HPDE6-E6E7 (cell line): ENCODE data around the gene CHD8.
"Not testable (repeated sequence)": the region's sequence is repeated elsewhere in the genome, so short reads cannot be mapped to it uniquely, and the experiment has no call there.

ENCODE experiments used
- DNase-seq: peaks from one replicate; pipeline ENCODE4 v3.0.0; 2011; ENCODE audit warnings: missing footprints; ENCODE audit errors: extremely low spot score

The CHD8 gene, protein sequence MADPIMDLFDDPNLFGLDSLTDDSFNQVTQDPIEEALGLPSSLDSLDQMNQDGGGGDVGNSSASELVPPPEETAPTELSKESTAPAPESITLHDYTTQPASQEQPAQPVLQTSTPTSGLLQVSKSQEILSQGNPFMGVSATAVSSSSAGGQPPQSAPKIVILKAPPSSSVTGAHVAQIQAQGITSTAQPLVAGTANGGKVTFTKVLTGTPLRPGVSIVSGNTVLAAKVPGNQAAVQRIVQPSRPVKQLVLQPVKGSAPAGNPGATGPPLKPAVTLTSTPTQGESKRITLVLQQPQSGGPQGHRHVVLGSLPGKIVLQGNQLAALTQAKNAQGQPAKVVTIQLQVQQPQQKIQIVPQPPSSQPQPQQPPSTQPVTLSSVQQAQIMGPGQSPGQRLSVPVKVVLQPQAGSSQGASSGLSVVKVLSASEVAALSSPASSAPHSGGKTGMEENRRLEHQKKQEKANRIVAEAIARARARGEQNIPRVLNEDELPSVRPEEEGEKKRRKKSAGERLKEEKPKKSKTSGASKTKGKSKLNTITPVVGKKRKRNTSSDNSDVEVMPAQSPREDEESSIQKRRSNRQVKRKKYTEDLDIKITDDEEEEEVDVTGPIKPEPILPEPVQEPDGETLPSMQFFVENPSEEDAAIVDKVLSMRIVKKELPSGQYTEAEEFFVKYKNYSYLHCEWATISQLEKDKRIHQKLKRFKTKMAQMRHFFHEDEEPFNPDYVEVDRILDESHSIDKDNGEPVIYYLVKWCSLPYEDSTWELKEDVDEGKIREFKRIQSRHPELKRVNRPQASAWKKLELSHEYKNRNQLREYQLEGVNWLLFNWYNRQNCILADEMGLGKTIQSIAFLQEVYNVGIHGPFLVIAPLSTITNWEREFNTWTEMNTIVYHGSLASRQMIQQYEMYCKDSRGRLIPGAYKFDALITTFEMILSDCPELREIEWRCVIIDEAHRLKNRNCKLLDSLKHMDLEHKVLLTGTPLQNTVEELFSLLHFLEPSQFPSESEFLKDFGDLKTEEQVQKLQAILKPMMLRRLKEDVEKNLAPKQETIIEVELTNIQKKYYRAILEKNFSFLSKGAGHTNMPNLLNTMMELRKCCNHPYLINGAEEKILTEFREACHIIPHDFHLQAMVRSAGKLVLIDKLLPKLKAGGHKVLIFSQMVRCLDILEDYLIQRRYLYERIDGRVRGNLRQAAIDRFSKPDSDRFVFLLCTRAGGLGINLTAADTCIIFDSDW (N-terminal part only)

DNA sequence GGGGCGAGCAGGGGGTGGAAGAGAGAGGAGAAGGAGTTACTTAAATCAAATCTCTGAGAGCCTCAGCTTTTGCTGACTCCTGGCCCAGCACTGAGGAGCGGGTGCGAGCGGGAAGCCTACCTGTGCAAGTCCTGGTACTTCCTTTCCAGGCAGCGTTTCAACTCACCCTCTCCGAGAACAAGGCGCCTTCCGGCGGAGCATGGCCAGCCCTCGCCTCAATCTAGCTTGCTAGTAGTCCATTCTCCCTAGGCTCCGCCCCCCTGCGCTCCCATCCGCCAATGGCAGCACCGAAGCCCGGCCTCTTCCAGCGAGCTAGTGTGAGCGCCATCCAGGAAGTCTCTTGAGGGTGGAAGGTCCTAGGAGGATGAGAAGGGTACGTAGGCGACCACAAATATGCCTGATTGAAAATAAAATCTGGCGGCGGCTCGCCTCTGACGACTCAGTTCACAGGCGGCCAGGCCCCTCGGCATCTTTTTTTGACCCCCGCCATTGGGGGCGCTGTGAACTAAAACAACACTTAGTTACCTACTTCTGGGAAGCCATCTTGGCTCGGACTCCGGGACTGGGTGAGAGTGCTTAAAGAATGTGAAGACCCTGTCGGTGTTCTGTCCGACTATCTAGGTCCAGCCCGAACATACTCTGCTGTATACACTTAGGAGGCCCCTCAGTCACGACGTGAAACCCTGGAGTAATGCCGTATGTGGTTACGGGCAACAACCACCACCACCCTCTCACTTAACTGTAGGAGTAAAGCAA is at the start of gene CHD8:
Gene CHD8, minus strand, starts transcription at position 212 of the 756 bp plus-strand sequence. CDS start 24,480 bp downstream, outside the sequence.
- peak; percentile 99 for DNase-seq

DNA sequence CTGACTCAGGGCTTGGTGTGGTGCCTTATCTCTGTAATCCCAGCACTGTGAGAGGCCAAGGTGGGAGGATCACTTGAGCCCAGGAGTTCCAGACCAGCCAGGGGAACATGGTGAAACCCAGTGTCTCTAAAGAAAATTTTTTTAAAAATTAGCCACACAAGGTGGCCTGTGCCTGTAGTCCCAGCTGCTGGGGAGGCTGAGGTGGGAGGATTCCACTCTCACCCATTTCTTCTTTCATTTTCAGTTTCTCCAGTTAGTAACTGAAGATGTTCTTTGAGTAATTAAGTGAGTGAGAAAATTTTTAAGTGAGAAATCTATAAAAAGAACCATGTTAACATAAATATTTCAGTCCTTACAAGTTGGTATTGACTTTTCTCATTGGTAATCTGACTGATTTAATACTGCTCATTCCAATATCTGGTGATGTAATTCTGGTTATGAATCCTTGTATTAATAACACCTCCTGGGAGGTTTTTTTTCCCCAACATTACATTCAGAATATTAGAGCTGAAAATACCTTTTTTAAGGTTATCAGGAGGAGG is 49.2 kb upstream of the CHD8 start:
- no peak for DNase-seq

DNA sequence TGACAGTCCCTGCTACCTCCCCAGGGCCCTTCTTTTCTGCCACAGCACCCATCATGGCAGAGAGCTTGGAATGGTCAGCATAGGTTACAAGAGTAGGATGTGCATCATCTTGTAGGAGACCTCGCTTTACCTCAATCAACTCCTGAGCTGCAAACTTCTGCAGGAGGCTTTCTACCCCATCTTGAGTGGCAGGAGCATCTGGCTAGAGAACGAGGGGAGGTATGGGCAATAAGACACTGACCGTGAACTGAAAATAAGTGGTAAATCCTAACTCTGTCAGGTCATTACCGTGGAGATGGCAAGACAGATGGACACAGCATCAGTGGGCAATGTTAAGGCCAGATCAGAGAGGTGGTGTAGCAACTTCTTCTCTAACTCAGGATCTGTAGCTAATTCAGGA is 47.5 kb upstream of the CHD8 start:
- no peak for DNase-seq

DNA sequence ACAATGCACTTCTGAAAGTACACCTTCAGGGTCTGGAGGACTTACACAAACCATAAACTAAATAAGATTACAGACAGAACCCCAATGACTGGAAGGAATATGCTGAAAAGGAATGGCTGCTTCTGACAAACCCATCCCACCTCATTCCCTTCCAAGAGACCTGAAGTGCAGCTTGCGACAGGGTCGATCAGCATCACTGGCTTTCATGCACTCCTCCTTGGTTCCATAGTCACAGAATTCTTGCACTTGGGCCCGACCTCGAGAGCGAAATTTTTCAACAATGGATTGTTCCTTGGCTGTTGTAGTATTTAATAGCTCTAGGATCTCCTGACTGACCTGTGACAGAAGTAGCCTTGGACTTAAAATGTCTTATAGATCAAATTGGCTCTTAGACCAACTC is 45.6 kb upstream of the CHD8 start:
- no peak for DNase-seq

DNA sequence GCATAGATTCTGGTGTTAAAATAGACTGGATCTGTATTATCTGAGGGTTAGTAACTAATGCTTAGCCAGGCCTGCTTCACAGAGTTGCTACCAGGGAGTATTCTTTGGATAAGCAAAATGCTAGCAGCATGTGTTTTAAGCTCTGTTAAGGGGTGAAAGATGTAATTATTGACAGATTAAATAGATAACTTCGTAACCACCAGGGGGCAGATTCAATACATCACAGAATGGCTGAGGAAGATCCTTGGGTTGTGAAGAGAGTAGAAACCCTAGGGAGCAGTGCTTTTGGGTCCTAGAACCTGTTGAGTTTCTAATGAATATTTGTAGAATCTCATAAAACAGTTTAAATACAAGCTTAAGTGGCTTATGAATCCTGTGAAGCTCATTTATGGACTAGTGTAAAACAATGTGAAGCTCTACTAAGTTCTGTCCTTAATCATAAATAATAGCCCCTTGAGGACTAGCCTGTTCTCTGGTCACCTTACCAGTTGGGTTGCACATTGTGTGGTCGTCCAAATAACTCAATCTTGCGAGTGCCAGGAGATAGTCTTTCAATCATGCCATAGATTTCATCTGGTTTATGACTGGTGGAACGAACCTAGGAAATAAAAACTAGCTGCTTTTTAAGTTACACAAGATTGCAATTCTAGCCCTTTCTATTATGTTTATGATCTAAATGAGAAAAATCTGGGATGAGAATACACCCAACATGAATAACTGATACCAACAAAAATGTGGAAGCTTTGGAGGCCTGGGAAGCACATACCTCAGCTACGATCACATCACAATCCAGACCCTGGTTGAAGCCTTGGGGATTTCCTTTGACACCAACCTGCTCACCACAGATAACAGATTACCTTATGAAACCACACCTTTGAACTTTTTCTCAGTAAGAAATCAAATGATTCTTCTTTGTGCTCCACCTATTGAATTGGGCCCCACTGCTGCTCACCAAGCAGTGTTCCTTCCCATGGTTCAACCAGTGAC is 42.9 kb upstream of the CHD8 start:
- DNase-seq = peak; percentile 32

DNA sequence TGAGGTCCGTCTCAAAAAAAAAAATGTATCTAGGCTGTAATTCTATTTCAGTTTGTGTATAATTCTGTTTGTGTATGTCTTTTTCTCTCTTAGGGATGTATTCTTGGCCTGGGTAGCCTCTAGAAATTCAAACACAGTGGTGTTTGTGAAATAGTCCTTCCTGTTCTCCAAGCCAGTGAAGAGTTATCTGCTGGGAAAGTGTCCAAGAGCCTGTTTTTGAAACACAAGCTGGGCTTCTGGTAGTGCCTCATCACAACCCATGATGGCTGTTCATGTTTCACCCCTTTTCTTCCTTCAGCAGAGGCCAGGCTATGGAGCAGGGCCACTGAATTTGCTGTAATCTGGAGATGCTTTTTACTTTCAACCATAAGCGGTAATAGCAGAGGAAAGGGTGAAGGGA is 40.5 kb upstream of the CHD8 start:
- no peak for DNase-seq

DNA sequence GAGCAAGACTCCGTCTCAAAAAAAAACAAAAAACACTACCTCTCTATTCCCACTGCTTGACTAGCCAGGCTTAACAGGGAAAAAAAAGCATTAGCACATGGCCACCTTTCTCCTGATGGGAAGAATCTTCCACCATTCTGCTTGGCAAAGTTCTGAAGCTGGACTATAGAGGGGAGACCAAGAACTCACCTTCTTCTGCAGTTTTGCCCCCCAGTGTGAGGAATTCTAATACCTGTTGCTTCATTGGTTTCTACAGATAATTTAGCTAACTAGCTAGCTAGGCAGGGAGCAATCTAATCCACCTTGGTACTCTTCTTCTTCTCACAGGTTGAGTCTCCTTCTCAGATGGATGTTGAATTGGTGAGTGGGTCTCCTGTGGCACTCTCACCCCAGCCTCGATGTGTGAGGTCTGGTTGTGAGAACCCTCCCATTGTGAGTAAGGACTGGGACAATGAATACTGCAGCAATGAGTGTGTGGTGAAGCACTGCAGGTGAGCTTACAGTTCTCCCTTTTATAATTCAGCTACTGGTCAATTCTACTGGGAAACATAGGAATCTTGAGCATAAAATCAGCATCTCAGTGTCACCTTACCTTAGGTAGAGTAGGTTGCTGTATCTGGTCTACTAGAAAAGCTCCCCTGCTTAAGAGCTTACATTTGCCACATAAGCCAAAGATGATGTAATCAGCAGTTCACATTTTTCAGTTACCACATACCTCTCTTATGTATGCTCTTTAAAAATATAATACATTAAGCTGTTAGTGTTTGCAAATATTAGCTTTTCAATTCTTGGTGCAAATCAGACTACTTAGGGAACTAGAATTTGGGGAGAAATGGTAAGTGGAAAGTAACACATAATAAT is 39.2 kb upstream of the CHD8 start:
- DNase-seq = no peak

DNA sequence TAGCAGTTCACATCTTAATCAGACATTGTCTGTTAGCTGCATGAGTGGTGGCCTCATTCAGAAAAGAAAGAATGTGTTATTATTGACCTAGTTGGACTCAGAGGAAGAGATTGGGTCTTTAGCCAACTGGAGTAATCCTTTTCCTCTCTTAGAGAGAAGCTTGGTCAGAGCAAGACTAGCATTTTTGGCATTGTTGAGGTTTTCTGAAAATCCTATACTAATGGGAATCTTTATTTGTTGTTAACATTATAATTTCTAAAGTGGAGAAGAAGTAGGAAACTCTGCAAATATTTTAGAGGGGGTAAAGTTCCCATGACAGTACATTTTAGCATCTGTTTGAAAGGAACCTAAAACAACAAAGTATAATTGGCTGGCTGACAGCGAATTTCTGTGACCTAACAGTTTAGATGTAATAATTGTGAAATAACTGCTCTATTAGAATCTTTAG is 30.7 kb upstream of the CHD8 start:
- no peak for DNase-seq

DNA sequence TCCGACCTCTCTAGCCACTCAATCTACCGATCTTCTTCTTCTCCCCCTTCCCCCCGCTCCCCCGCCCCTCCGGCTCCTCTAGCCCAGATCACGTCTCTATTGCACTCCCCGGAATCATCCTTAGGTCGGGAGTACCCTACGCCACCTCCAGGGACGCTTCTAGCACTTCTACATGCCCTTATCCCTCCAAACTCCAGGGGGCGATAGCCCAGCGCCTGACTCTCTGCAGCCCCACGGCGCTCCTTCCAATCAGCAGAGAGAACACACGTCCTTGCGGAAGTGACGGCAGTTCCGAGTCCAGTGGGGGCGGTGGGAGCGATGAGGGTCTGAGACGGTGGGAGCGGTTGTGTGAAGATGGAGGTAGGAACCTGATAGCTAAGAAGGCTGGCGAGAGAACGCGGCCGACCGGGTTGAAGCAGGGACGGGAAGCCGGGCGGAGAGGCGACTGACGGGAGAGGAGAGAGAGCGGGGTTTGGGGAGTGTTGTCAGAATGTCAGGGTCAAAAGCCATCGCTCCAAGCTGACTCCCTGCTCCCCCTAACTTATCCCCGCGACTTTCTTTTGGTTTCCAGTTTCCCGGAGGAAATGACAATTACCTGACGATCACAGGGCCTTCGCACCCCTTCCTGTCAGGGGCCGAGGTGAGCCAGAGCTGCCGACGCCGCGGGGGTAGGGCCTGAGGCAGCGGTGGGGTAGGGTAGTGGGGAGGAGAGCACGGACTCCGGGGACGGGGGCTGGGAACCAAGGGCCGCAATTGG is 21.2 kb upstream of the CHD8 start, which contains the start of the genes RAB2B and TOX4:
Gene RAB2B, minus strand, starts transcription at position 35 of the 757 bp plus-strand sequence. CDS start 87 bp downstream, outside the sequence.
Gene TOX4, plus strand, starts transcription at position 271 of the 757 bp plus-strand sequence. Its CDS starts 84 bp downstream, at position 355.
- DNase-seq = peak; percentile 98

DNA sequence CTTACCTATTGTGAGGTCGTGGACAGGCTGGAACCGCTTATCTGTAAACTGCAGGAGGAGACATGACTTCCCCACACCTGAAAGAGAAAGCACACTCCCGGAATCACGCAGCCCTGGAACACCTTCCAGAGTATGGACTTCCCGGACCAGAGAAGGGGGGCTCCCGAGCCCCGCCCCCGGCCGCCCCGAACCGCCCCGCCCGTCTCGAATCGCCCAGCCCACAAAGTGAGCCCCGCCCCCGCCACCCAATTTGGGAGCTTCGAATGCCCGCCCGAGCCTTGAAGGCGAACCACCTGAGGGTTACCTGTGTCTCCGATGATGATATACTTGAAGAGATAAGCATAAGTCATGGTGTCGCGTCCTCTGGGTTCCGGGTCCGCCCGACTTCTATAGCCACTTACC is 20.6 kb upstream of the CHD8 start:
- DNase-seq = peak; percentile 73

DNA sequence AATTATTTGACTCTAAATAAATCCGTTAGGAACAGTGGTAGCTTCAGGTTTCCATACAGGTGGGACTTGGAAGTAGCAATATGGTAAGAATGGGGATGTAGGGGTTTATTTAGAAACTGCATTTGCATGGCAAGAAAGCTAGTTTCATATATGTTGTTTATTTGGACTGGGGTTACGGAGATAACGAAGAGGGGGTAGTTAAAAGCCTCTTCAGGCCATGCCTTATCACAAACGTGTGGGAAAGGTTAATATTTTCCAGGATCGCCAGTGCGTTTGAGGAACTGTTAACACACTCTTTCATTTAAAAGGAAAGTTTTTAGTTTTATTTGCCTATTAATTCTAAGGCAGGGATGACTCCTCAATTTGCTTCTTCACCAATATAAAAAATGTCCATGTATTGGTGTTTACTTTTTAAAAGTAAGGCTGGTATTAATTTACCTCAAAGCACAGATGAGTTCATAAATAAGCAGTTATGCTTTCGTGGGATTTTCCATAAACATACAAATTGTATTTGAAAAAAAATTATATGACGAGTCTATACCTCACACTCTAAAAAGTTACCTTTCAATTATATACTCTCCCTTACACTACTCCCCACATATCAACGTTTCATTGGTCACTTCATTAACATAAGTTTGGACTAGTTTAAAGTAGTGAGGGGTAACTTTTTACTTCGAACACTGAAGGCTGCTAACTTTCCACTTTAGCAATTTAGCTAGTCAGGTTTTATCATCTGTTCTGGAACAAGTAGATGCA is 20.0 kb upstream of the CHD8 start:
- peak; percentile 22 for DNase-seq

DNA sequence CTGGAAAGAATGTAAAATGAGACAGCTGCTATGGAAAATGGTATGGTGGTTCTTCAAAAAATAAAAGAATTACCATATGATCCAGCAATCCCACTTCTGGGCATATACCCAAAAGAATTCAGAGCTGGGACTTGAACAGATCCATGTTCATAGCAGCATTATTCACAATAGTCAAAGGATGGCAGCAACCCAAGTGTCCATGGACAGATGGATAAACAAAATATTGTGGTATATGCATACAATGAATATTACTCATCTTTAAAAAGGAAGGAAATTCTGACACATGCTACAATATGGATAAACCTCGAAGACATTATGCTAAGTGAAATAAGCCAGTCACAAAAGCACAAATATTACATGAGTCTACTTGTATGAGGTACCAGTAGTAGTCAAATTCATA is 11.7 kb upstream of the CHD8 start:
- no peak for DNase-seq

DNA sequence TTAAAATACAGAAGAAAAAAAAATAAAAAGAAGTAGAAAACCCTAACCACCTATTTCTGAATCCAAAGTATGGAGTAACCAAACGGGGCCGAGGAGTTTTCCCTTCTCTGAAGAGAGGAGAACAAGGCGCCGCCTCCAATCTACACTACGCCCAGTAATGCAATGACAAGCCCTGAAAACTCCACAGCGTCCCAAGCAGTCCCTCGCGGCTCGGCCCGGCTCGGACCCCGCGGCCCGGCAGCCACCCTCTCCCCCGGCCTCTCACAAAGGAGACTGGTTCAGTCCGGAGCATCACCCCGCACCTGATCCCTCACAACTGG is 371 bp downstream of the CHD8 start:
- DNase-seq = no peak

DNA sequence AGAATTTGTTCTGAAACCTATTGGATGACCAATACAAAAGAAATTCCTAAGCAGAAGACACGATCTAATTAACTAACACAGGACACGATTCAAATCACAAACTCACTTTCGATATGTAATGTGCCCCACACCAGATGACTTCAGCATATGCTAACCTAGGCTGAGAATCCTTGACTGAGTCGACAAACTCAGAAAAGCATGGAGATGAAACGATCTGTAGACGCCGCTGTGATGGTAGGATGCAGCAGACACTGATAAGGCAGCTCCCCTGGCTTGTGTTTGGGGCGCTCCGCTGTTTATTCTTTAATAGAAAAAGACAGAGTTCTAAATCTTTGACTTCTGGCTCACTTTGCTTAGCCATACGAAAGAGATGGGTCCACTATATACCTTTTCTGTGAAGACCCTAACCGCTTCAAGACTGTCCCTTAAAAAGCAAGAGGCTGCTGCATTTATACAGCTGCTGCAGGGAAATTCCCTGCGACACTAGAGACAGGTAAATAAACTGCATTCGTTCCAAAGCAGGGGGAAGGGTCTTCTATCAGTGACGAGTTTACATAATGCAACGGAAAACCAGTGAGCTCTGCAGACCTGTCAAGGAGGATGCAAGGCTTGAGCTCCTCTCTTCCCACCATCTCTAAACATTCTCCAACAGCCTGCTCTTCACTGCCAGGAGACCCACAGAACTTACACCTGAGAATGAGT is 929 bp downstream of the CHD8 start:
- DNase-seq = no peak

DNA sequence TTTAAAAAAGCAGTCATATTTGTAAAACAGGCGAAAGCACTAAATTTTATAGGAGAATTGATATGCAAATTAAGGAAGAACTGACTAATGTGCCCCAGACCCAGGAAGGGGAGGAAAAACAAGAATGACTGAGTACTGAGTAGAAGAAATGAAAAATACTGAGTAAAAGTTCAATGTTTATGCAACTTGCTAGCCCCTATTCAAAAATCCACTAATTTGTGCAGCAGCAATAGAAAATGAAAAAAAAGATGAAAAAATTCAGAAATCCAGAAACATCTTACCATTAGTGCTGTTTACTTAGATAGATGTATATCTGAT is 6.1 kb downstream of the CHD8 start:
- no peak for DNase-seq

DNA sequence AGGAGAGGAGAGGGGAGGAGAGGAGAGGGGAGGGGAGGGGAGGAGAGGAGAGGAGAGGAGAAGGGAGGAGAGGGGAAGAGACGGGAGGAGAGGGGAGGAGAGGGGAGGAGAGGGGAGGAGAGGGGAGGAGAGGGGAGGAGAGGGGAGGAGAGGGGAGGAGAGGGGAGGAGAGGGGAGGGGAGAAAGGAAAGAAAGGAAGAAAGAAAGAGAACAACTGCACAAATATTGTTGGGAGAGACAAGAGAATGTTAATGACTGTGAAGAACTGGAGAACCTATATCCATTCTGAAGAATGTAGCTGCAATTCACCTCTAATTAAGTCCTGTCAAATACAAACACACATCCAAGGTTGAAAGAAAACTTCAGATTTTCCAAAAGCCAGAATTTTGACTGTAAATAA is 13.3 kb downstream of the CHD8 start:
- DNase-seq = not testable (repeated sequence)

DNA sequence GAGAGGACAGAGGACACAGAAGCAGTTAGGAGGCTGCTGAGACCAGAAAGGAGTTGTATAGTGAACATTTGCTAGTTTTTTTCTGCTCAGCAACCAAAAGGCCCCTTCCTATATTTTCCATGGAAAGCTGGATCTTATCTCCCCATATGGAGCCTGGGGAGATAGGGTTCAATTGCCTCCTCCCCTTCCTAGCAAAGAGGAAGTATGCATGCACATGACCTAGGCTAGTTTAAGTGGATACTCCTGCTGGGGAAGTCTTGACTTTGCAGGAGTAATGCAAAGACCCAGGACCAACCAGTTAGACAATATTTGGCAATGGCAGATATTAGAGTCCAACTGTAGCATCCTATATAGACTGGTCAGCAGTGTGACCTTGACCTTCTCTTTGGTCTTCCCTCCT is 15.1 kb downstream of the CHD8 start:
- DNase-seq = no peak
